LNCAP (cell line): Measurements from ENCODE around the gene ZSCAN16.

Experiments
- TF ChIP-seq, protein P1 (sequence below): fragments of 450-650 bp; IDR thresholded peaks from 2 replicates; pipeline ENCODE4 v1.5.1; 2017; ENCODE audit warnings: mild to moderate bottlenecking

The ZSCAN16 gene

DNA sequence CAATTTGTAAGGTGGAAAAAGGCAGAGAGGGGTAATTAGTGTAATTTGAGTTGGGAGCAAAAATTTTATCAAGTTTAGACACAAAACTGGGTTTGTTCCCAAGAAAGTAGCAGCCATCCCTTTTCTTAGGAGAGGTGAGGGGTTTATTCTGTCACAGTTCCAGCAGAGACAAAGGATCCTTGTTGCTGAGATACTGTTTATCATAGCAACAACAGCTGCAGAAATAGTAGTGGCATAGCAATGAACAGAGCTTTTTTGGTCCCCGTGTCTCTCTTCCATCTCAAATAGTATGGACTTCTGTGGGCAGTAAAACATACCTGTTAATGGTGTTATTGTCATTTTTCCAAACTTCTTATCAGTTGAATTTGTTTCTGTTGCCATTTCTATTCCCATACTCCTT lies 41.2 kb downstream of the ZSCAN16 start:
- TF ChIP-seq, protein P1, sequence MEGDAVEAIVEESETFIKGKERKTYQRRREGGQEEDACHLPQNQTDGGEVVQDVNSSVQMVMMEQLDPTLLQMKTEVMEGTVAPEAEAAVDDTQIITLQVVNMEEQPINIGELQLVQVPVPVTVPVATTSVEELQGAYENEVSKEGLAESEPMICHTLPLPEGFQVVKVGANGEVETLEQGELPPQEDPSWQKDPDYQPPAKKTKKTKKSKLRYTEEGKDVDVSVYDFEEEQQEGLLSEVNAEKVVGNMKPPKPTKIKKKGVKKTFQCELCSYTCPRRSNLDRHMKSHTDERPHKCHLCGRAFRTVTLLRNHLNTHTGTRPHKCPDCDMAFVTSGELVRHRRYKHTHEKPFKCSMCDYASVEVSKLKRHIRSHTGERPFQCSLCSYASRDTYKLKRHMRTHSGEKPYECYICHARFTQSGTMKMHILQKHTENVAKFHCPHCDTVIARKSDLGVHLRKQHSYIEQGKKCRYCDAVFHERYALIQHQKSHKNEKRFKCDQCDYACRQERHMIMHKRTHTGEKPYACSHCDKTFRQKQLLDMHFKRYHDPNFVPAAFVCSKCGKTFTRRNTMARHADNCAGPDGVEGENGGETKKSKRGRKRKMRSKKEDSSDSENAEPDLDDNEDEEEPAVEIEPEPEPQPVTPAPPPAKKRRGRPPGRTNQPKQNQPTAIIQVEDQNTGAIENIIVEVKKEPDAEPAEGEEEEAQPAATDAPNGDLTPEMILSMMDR, result no peak

DNA sequence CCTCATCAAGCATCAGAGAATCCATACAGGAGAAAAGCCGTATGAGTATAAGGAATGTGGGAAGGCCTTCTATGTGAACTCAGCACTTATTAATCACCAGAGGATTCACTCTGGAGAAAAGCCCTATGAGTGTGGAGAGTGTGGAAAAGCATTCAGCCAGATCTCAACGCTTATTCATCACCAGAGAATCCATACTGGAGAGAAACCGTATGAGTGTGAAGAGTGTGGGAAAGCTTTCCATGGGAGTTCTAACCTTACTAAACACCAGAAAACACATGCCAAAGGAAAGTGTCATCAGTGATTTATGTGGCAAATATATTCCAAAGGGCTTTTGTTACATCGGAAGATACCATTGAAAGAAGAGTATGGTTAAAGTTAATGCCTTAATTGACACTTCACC lies 42.7 kb downstream of the ZSCAN16 start:
- TF ChIP-seq, protein P1, result no peak

DNA sequence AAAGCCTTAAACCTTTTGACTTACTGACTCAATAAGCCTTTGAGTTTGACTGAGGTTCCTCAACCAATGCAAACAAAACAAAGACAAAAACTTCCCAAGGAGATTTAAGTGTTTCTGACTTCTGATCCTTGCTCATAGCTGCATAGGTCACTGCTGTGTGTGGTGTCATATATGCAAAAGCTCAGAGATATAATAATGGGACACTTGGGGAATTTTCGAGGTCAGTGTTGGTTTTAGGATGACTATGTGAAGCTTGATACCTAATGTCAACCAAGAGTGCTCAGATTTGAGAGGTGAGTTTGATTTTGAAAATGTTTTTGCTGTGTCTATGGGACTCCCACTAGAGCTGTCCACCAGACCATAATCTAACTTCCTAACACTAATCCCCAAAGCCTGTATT lies 43.5 kb downstream of the ZSCAN16 start:
- TF ChIP-seq, protein P1, result no peak

DNA sequence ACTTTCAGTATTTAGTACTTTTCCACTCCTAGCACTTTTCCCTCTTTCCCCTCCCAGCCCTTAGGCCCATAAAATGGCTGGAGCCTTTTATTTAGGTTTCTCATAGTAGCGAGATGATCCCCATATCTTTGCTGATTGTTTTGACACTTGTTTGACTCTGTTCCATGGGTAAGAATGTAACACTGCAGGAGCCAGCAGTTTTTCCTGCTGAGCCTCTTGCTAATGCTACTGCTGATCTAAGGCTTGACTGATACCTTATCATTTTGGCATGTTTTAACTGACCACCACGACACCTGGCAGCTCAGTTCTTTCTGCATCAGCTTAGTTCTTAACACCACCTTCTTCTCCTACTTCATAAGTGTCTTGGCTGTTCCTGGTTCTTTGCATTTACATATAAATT lies 46.9 kb downstream of the ZSCAN16 start:
- TF ChIP-seq, protein P1, result no peak

DNA sequence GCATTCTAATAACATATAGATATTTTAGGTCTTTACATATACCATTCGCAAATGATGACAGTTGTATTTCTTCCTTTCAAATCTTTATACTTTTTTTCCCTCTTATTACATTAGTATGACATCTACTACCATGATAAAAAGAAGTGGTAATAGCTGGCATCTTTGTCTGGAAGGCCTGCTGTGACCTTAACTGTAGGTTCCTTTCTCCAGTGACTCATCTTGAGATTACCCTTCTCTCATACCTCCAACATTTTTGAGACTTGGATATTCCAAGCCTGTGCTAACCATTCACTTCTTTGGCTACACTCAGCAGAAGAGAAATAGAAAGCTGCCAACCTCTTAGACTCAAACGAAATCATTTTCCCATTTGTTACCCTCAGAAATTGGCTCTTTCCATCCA lies 47.6 kb downstream of the ZSCAN16 start:
- TF ChIP-seq, protein P1, result no peak

DNA sequence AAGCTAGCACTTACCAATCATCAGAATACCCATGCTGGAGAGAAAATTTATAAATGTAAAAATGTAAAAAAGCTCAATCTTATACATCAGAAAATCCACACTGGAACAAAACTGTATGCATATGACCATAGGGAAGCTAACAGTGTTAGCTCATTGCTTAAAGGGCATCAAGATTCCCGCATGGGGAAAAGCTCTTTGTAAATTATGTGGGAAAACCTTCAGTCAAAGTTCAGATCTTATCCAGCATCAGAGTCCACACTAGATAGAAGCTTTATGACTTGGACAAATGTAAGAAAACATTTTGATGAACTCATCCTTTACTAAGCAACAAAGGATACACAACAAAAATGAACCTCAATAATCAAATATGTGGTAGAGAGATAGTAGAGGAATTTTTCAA lies 52.0 kb downstream of the ZSCAN16 start:
- TF ChIP-seq, protein P1, result no peak
